GM19467 (cell line): ENCODE results near the gene ANKMY2.
A peak's percentile ranks its signal among the peaks of the same experiment; 100 is the strongest.
"Not testable (repeated sequence)": the region's sequence is repeated elsewhere in the genome, so short reads cannot be mapped to it uniquely, and the experiment has no call there.

Experiments
- ATAC-seq: cut with Tn5 transposase; IDR thresholded peaks from one replicate; pipeline ENCODE4 v1.9.1; 2021; ENCODE audit warnings: mild to moderate bottlenecking, moderate library complexity; ENCODE audit not compliant: unreplicated experiment

Gene ANKMY2

GRCh38 chr7:16627236-16627635, 18.3 kb downstream of the ANKMY2 start:
- no peak for ATAC-seq

DNA sequence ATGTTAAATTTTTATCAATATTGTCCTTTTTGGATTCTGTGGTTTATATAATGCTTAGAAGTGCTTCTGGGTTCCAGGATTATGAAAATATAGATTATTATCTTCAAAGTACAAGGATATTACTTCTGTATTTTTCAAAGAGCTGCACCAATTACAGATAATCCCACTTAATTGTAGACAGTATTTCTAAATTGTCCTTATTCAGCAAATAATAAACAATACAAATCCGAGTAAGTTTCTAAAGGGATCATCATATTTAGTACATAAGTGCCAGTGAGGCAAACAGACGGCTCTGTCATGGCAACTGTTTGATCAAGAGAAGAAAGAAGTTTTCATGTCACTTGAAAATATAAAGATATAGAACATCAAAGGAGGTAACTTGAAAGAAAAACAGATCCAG, 19.2 kb downstream of the ANKMY2 start:
- no peak for ATAC-seq

DNA sequence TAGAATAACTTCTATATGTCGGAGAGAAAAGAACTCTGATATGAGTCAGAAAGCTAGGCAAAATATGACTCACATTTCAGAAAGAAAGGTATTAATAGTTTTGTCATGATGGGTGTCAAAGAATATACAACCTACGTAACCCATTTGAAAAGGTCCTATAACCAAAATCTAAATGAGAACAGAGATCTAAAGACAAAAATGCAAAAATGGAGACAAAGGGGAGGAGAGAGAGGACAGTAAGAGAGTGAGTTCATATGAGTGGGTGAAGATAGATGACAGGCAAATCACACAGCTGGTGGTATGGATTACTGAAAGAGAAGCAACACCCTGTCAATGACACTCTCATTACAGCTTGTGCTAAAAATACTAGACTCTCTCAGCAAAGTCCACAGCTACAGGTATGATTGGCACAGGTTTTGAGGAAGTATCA, 25.6 kb downstream of the ANKMY2 start:
- ATAC-seq: peak; percentile 70

- no peak for ATAC-seq
Measured at GRCh38 chr7:16616542-16616941, 29.0 kb downstream of the ANKMY2 start.

DNA sequence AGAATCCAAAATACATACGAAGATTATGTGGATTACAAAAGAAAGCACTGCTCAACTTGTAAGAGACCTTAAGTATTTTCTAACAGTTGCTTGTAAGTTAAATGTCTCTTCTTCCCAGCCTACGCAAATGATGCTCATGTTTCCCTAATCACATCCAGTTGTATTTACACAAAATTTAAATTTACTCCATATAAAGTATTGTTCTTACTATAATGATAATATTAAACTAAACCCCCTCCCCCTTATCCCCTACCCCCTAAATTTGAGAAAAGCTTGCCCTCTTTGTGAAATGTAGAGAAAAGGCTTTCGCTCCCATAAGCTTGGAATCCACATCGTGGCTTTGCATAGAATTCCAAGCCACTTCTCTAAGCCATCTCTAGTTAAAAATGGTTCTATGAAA, 29.4 kb downstream of the ANKMY2 start:
- no peak for ATAC-seq

DNA sequence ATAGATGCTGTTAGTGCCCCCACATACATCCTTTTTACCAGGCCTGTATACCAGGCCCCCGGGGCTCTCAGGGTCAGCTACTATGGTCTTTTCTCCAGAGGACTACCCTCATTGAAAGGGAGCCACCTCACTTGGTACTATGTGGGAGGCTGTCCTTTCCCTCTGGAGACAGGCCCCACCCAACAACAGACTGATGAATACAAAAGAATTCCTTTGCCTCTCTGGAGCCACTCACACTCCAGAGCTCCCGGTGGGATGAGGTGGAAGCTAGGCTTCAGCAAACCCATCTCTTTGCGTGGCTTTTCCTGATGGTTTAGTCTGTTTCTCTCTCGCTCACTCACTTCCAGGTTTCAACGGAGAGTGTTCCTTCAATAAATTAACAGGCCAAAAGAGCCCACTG, 30.3 kb downstream of the ANKMY2 start:
- ATAC-seq: no peak

GRCh38 chr7:16611711-16612110, 33.8 kb downstream of the ANKMY2 start:
- no peak for ATAC-seq

DNA sequence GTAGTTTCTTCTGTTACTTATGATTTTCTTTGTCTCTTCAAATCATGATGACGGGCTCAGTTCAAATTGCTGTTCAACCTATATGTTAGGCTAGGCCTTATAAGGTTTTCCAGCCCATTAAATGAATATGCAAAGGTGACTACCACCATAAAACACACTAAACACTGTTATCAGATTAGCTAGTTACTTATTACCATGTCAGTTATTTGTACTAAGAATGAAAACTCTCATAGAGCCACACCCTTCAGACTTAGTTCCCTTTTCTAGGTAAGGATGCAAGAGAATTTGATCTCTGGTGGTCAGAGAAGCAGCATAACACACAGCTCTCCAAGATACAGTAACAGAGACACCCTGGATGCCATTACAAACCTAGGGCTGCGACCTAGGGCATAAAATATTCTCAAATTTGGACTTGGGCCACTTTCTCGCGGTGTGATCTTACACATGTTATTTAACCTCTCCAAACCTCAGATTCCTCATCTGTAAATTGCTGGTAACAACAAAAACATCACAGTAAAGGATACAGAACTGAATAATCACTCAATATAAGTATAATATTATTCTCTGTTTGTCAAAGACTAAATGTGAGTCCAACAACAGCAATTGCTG, 35.6 kb downstream of the ANKMY2 start:
- ATAC-seq: peak; percentile 83

- no peak for ATAC-seq
Measured at GRCh38 chr7:16606704-16607103, 38.9 kb downstream of the ANKMY2 start.

GRCh38 chr7:16604054-16604453, 41.5 kb downstream of the ANKMY2 start:
- ATAC-seq: no peak

GRCh38 chr7:16603633-16604032, 41.9 kb downstream of the ANKMY2 start:
- ATAC-seq: no peak

- ATAC-seq: no peak
Measured at GRCh38 chr7:16599860-16600259, 45.7 kb downstream of the ANKMY2 start.

DNA sequence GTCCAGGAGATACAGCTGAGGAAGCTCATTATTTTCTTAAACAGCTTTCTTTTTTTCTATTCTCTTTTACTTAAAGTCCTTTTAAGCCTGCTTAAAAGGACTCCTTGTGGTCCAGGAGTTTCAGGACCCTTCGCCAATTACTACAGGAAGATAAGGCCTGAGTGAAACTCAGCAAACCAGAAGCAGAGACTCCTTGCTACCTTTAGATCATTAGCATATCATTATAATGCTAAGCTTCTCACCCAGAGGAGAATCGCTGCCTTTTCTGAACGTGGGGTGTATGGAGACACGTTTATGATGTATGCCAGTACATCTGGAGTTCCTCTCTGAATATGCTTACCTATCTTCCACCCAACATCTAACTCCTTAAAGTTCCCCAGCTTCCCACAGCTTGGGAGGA, 47.5 kb downstream of the ANKMY2 start:
- no peak for ATAC-seq

DNA sequence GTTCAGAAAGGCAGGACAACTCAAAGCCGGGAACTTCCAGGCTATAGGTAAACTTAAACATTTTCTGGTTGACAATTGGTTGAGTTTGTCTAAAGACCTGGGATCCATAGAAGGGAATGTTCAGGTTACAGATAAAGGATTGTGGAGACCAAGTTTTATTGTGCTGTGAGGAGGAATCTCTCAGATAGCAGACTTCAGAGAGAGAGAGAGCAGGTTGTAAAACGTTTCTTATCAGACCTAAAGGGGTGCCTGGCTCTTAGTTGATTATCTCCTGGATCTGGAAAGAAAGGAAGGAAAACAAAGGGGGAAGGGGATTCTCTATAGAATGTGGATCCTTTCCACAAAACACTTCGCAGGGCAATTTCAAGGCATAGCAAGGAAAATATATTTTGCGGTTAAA, 50.0 kb downstream of the ANKMY2 start:
- not testable (repeated sequence) for ATAC-seq

GRCh38 chr7:16594676-16595075, 50.9 kb downstream of the ANKMY2 start:
- no peak for ATAC-seq

GRCh38 chr7:16594061-16594460, 51.5 kb downstream of the ANKMY2 start:
- no peak for ATAC-seq

DNA sequence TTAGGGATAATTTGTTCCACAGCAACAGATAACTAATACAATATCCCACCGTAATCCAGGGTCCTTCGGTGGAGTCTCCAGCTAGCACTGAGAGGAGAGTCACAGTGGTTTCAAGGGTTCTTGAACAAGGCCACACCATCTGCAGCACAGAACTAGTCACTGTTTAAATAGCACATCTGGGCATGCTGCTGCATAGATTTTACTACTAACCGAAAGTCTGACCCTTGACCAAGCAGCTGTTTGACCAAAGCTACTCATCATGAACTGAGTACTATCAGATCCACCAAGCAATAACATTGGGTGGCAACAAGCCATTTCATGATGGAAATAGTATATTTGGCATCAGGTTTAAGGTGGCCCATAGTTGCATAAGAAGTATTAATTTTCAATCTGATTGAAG, 53.2 kb downstream of the ANKMY2 start:
- no peak for ATAC-seq

GRCh38 chr7:16590424-16590823, 55.1 kb downstream of the ANKMY2 start:
- no peak for ATAC-seq

DNA sequence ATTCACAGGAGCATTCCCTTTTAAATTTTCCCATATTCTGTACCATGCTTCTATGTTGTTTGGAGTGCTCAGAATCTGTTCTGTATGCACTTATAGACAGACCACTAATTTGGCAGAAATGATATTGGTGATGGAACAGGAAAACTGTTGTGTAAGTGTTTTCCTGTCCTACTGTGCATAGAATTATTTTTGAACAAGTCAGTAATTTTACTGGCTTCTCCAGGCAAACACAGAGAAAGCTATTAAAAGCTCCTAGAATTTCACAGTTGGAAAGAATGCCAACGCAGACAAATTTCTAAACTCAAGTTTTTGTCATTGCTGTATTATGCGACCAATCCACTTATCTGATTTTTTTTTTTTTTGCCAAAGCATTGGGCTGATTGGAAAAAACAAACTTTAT, 55.7 kb downstream of the ANKMY2 start:
- ATAC-seq: no peak

DNA sequence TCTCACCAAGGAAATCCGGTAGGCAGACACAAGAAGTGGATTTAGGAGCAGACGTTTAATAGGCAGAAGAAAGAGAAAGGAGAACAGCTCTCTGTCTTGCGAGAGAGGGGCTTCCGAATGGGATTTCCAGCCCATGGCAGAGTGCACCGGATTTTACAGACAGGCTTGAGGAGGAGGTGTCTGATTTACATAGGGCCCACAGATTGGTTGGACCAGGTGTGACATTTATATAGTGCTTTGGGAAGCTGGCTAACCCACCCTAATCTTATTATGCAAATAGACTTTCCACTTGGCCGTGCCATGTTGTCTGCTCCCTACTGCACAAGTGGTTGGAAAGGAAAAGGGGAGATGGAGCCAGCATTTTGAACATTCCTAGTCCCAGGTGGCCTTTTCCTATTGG, 57.8 kb downstream of the ANKMY2 start:
- ATAC-seq: no peak

GRCh38 chr7:16587129-16587528, 58.4 kb downstream of the ANKMY2 start:
- ATAC-seq: no peak

DNA sequence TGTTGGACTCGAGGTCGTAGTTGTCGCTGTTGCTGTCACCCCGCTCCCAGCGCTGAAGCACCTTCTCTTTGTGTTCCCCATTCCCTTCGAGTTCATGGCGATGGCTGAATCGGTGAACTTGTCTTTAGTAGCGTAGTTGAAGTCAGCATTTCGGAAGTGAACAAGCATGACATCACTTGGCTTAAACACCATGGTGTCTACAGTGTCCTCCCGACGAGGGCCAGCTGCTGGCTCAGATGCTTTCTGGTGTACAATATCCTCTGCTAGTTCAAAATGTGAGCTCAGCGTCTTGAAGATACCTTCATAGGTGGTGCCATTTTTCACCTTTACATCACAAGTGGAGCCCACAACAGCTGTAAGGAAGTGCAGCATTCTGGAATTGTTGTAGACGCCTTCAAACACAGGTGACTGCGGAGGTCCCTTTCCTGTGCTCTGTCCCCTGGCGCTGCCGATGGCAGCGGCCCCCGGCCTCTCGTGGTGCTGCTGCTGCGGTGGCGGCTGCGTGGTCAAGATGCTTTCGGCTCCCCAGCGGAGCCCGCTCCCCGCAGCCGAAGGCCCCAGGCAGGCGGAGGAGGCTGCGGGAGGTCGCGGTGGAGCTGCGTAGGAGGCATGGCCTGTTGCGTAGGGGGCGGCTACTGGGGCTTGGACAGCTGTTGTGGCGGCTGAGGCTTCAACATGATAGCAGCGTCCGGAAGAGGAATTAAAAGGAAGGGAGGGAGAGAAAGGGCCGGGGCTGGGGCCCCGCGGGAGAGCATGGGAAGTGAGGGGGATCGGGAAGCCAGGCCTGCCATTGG, 59.3 kb downstream of the ANKMY2 start:
- ATAC-seq: no peak

- ATAC-seq: no peak
Measured at GRCh38 chr7:16585540-16585939, 60.0 kb downstream of the ANKMY2 start.
